Cardiac fibroblast (primary cell): ENCODE measurements around the gene CCDC93.

Experiments used
- DNase-seq, 2 donors: peaks; one replicate each; pipeline versions ENCODE4 v3.0.0 to v3.0.0-alpha.2; 2010; ENCODE audit warnings: low read depth in 2 of 2
- H3K4me3 ChIP-seq, 2 donors: replicated peaks in 1 of 2; 1 replicate in 1 of 2; 2 replicates in 1 of 2; pipeline ENCODE4 v1.5.1; 2011; ENCODE audit warnings: low read depth in 2 of 2, low read length in 2 of 2, mild to moderate bottlenecking in 2 of 2, moderate library complexity in 1 of 2
- CTCF ChIP-seq: IDR thresholded peaks from one replicate; pipeline ENCODE4 v1.5.1; 2011; ENCODE audit warnings: low read depth, mild to moderate bottlenecking, low read length, inconsistent platforms

The CCDC93 gene

DNA sequence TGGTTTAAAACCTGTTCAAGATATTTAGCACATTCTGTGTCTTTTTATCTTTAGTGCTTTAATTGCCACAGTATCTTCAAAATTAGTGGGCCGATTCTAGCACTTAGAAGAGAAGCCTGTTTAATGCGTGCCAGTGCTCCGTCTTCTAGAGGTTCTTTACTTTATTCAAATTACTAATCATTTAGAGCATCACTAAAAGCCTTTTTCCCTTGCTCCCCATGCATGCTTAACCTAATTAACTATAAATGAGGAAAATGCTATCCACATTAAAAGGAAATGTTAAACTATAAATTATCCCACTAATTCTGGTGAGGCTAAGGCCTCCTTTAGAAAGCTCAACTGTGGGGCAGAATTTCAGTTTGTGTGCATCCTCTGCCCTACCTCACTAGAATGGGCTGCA lies 42.9 kb upstream of the CCDC93 start:
- DNase-seq: no peak
- no peak for TF ChIP-seq CTCF
- no peak overlapping the region for H3K4me3 ChIP-seq

GRCh38 chr2:118056165-118056534 lies 42.3 kb upstream of the CCDC93 start:
- TF ChIP-seq CTCF: no peak
- H3K4me3 ChIP-seq: no peak overlapping the region
- DNase-seq: no peak

DNA sequence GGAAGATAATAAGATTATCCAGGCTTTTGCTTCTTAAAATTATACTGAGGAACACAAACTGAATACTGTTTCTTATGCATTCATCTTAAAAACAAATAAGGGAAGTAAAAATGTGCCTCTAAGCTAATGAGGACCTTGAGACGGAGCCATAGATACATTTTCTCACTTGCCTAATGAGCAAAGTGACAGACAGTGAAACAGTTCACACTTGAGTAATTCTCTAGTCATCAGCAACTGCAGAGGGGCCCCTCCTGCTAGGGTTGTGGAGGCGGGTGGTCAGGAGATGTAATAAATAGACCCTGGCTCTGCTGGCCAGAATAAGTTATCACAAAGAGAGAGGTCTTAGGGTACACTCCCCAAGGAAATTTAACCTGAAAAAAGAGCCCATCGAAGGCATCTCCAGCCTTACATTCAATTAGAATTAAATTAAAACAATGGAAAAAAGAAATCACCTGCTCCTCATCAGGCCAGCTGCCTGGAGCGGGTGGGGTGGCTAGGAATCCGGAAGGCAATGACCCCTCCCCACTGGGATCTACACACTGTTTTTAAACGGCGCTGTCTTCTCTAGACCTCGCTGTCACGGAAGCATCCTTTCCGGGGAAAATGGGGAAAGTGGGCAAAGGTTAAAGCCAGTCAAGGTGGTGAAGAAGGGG lies 41.8 kb upstream of the CCDC93 start:
- TF ChIP-seq CTCF: no peak
- H3K4me3 ChIP-seq: no peak overlapping the region
- DNase-seq: no peak

DNA sequence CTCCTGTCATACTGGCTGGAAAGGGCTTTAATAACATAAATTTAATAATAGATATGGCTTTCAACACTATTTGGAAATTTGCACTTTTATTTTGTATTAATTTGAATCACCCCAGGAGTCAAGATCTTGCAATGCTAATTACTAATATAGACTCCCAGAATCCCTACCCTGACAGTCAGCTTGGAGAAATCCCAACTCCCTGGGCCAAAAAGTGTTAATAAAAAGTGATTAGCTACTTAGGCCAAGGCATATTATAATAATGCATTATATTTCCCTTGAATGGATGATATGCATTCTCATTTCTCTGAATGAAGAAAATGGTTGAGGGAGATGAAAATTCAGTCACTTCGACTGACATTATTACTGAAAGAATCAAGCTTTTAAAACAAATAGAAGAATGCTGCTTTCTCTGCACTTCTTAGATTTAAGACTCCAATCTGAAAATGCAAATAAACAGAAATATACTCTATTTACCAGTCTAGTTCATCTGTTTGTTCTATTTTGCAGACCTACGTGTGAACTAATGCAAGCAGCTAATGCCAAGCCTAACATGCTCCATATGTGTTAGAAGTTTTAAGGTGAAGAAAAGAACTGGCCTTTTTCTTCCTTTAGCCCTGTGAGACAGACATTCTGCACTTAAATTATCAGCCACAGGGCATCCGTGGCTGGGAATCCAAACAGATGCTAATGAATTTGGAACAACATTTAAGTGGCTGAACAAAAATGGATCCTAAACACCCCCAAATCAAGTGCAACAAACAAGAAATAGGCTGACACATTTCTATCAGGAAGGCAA lies 40.5 kb upstream of the CCDC93 start:
- H3K4me3 ChIP-seq: no peak overlapping the region
- no peak for DNase-seq
- TF ChIP-seq CTCF: no peak

DNA sequence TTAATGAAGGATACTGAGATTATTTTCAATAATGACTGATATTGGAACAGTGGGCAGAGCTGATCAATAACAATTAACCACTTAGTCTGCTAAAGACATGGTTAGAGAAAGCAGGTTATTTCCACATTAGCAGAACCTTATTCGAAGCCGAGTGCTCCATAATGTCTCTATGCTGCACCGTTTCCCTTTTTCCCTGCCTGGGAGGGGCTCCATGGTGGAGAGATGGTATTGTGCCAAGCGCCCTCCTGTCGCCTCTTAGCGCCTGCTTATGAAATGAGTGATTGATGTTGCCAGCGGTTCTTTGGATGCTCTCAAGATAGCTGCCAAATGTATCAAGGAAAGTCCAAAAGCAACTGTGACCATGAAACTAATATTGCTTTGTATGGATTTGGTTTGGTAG lies 39.8 kb upstream of the CCDC93 start:
- H3K4me3 ChIP-seq: no peak overlapping the region
- no peak for TF ChIP-seq CTCF
- no peak for DNase-seq

DNA sequence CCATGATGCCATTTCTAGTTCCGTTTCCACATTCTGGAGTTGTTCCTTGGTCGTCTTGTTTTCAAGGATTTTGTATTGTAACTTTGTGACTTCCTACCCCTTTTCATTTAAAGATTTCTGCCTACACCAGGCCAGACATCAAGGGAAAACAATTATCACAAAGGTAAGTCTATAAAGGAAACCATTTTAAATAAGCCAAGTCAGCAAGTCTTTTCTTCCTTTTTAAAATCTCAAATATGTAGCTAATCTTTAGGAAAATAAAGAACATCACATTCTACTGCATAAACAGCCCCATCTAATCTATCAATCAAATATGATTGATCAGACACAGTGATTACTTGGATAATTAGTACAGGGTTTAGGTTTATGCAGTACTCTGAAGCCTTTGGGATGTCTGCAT lies 38.6 kb upstream of the CCDC93 start:
- H3K4me3 ChIP-seq: no peak overlapping the region
- no peak for DNase-seq
- no peak for TF ChIP-seq CTCF
